SKM-1 (cell line): ENCODE measurements around the gene TBC1D32.
"Not testable (repeated sequence)": the region's sequence is repeated elsewhere in the genome, so short reads cannot be mapped to it uniquely, and the experiment has no call there.

Experiments
- DNase-seq: peaks from one replicate; lab custom pipeline; 2025; ENCODE audit not compliant: unreplicated experiment; lab: John Stamatoyannopoulos, UW

Gene TBC1D32

GRCh38 chr6:121235386-121235785 lies 98.9 kb downstream of the TBC1D32 start:
- DNase-seq: no peak

- no peak for DNase-seq
Measured at GRCh38 chr6:121223930-121224329, 110.3 kb downstream of the TBC1D32 start.

- DNase-seq: no peak
Measured at GRCh38 chr6:121223212-121223611, 111.1 kb downstream of the TBC1D32 start.

DNA sequence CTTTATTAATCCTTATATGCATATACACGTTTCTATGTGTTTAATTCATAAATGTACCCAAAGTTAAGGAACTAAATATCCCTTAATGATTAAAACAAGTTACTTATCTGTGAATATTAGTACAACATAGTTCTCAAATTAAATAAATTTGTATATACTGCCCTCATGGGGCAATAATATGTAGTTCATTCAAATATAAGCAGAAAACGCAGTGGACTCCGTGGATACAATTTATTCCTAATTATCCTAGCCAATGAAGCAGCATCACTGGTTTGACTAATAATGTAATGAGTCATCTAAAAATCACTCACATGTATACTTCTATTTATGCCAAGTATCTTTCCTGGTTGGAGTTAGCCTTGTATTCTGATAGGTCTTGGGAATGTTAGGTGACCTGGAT lies 111.6 kb downstream of the TBC1D32 start:
- no peak for DNase-seq

GRCh38 chr6:121216928-121217327 lies 117.4 kb downstream of the TBC1D32 start:
- DNase-seq: no peak

GRCh38 chr6:121213341-121213740 lies 120.9 kb downstream of the TBC1D32 start:
- DNase-seq: not testable (repeated sequence)

GRCh38 chr6:121210943-121211342 lies 123.3 kb downstream of the TBC1D32 start:
- no peak for DNase-seq

- DNase-seq: no peak
Measured at GRCh38 chr6:121205569-121205968, 128.7 kb downstream of the TBC1D32 start.

DNA sequence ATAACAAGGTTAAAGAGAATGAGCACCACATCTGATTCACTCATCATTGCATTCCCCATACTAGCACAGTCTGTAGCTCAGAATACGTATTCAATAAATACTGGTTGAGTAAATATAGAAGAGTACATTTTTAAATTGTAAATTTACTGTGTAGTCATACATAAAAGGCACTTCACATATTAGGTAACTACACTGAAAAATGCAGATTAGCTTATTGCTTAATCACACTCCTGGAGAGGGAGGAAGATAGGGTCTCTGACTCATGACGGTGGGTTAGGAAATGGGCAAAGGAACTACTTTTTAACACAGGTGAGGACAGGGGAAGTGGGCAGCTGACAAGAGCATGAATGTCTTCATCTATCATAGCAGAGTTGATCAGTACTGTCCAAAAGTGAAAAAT lies 133.2 kb downstream of the TBC1D32 start:
- no peak for DNase-seq

- DNase-seq: not testable (repeated sequence)
Measured at GRCh38 chr6:121196042-121196441, 138.2 kb downstream of the TBC1D32 start.

- DNase-seq: no peak
Measured at GRCh38 chr6:121190122-121190521, 144.2 kb downstream of the TBC1D32 start.

DNA sequence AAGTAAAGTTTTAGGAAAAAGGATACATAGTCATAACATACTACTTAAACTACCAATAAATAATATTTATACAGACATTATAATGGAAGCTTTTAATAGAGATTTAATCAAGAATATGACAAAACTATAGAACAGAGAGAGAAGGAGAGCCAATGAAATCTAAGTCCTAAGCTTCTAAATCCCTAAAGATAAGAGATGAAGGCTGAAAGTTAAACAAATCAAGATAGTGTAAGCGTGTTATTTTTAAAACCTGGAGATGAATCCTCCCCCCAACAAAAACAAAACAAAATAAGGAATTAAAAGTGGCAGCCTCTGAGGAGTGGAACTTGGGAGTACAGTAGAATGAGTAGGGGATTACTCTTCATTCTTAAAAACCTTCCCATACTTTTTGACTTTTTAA lies 145.9 kb downstream of the TBC1D32 start:
- no peak for DNase-seq

GRCh38 chr6:121187833-121188200 lies 146.5 kb downstream of the TBC1D32 start:
- DNase-seq: no peak

GRCh38 chr6:121187200-121187832 lies 147.0 kb downstream of the TBC1D32 start:
- DNase-seq: no peak

DNA sequence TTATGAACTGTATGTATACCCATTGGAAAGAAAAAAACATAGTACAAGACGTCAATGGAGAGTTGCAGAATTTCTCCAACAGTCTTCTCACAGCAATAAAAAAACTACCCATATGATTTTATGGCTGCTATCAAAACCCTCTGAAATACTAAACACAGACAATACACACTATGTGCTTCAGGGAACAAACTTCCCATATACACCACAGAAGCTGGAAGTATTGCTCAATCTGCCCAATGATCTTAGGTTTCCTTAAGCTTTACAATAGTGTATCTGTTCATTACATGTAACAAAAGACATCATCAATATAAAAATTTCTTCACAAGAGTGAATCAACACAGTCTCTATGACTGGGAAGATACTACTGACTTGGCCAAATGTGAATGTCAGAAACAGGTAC lies 150.5 kb downstream of the TBC1D32 start:
- no peak for DNase-seq

DNA sequence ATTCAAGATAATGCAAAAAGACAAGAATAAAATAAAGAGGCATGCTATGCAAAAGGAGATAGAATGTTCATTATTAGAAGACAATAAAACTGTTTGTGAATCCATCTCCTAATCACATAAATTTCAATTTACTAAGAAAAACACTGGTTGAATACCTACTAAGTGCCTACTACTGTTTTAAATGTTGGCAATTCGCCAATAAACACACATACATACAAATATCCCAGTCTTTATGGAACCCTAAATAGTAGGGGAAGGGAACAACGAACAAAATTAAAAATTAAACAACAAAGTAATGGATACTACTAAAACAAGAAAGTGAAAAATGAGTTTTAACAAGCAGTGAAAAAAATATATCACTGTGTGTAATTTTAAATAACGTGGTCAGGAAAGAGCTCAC lies 158.5 kb downstream of the TBC1D32 start:
- DNase-seq: no peak

- not testable (repeated sequence) for DNase-seq
Measured at GRCh38 chr6:121172451-121172850, 161.8 kb downstream of the TBC1D32 start.

- no peak for DNase-seq
Measured at GRCh38 chr6:121171879-121172278, 162.4 kb downstream of the TBC1D32 start.

GRCh38 chr6:121161886-121162285 lies 172.4 kb downstream of the TBC1D32 start:
- no peak for DNase-seq

GRCh38 chr6:121160276-121160675 lies 174.0 kb downstream of the TBC1D32 start:
- no peak for DNase-seq

GRCh38 chr6:121158891-121159290 lies 175.4 kb downstream of the TBC1D32 start:
- DNase-seq: no peak

DNA sequence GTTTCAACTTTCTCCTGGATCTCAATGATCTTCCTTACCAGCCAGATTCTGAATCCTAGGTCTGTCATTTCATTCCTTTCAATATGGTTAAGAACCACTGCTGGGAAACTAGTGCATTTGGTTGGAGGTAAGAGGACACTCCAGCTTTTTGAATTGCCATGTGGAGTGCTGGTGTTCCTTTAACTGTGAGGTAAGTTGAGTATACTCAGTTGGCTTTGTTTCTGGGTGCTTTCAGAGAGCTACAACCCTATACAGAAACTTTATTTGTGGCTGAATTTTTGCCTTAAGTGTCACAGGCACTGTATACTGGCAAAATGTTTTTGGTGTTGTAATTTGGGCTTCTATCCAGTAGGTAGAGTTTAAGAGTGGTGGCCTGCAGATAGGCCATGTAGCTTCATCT lies 175.8 kb downstream of the TBC1D32 start:
- DNase-seq: no peak

GRCh38 chr6:121157906-121158305 lies 176.4 kb downstream of the TBC1D32 start:
- no peak for DNase-seq
